GM18858 (cell line): Measurements from ENCODE around the gene YAF2.

Source experiments
- ATAC-seq: cut with Tn5 transposase; IDR thresholded peaks from one replicate; pipeline ENCODE4 v1.9.1; 2021; ENCODE audit not compliant: unreplicated experiment

Gene YAF2

GRCh38 chr12:42238240-42239140 lies at the start of gene YAF2:
Gene YAF2 (minus strand): TSS chr12:42238248. CDS start chr12:42238180, 68 bp downstream.
- peak; percentile 61 for ATAC-seq

GRCh38 chr12:42286741-42287140 lies 48.7 kb upstream of the YAF2 start:
- ATAC-seq, result no peak

- no peak for ATAC-seq
These were observed 47.4 kb upstream of the YAF2 start for GRCh38 chr12:42285431-42285830.

GRCh38 chr12:42284876-42285275 lies 46.8 kb upstream of the YAF2 start:
- ATAC-seq, result no peak

- ATAC-seq, result peak; percentile 64
These were observed 46.1 kb upstream of the YAF2 start for GRCh38 chr12:42284157-42284556.

GRCh38 chr12:42283739-42284138 lies 45.7 kb upstream of the YAF2 start:
- ATAC-seq, result no peak

GRCh38 chr12:42282294-42282693 lies 44.2 kb upstream of the YAF2 start:
- ATAC-seq, result no peak

- no peak for ATAC-seq
These were observed 43.8 kb upstream of the YAF2 start for GRCh38 chr12:42281844-42282243.

GRCh38 chr12:42281278-42281677 lies 43.2 kb upstream of the YAF2 start:
- no peak for ATAC-seq

GRCh38 chr12:42278128-42278510 lies 40.1 kb upstream of the YAF2 start:
- no peak for ATAC-seq

- ATAC-seq, result no peak
These were observed 39.5 kb upstream of the YAF2 start for GRCh38 chr12:42277396-42278127.

GRCh38 chr12:42275499-42275898 lies 37.5 kb upstream of the YAF2 start:
- ATAC-seq, result no peak

GRCh38 chr12:42273706-42274105 lies 35.7 kb upstream of the YAF2 start:
- no peak for ATAC-seq

- no peak for ATAC-seq
These were observed 32.5 kb upstream of the YAF2 start for GRCh38 chr12:42270596-42270995.

GRCh38 chr12:42267413-42268190 lies 29.6 kb upstream of the YAF2 start:
- ATAC-seq, result no peak

- no peak for ATAC-seq
These were observed 28.7 kb upstream of the YAF2 start for GRCh38 chr12:42266579-42267230.

- ATAC-seq, result no peak
These were observed 24.2 kb upstream of the YAF2 start for GRCh38 chr12:42262271-42262670.

- ATAC-seq, result no peak
These were observed 23.7 kb upstream of the YAF2 start for GRCh38 chr12:42261708-42262107.

- no peak for ATAC-seq
These were observed 22.5 kb upstream of the YAF2 start for GRCh38 chr12:42260518-42260917.

- ATAC-seq, result no peak
These were observed 21.7 kb upstream of the YAF2 start for GRCh38 chr12:42259699-42260098.

GRCh38 chr12:42255866-42256261 lies 17.8 kb upstream of the YAF2 start:
- no peak for ATAC-seq
